Osteocyte (in vitro differentiated cells): ENCODE results near the gene CACNA1D. TPM values are rescaled to one million over a fixed set of nuclear protein-coding genes. Genes with fewer than 3 reads are reported as not detected.

ENCODE experiments used
- DNase-seq: peaks from one replicate; pipeline ENCODE4 v3.0.0; 2021; ENCODE audit warnings: mixed read lengths; ENCODE audit not compliant: unreplicated experiment; ENCODE audit errors: extremely low spot score
- H3K27ac Mint-ChIP-seq: one replicate; pipeline ENCODE4 v1.8.0; 2021; ENCODE audit warnings: mild to moderate bottlenecking, mixed read lengths; ENCODE audit not compliant: unreplicated experiment
- H3K27me3 Mint-ChIP-seq: one replicate; pipeline ENCODE4 v1.8.0; 2021; ENCODE audit warnings: mixed read lengths; ENCODE audit not compliant: unreplicated experiment
- H3K36me3 Mint-ChIP-seq: one replicate; pipeline ENCODE4 v1.8.0; 2021; ENCODE audit warnings: mixed read lengths; ENCODE audit not compliant: unreplicated experiment
- H3K4me1 Mint-ChIP-seq: one replicate; pipeline ENCODE4 v1.8.0; 2021; ENCODE audit warnings: mixed read lengths; ENCODE audit not compliant: unreplicated experiment
- H3K4me3 Mint-ChIP-seq: one replicate; pipeline ENCODE4 v1.8.0; 2021; ENCODE audit warnings: mild to moderate bottlenecking, moderate library complexity, mixed read lengths; ENCODE audit not compliant: unreplicated experiment
- H3K9me3 Mint-ChIP-seq: one replicate; pipeline ENCODE4 v1.8.0; 2021; ENCODE audit warnings: mixed read lengths; ENCODE audit not compliant: unreplicated experiment
- total RNA-seq: library from RNA; stranded (reverse); gene quantifications from 2 replicates; pipeline ENCODE4 v1.2.1, GENCODE V29; 2021
- TF ChIP-seq, protein P1 (sequence below): fragments of 200-600 bp; sonication (generic); IDR thresholded peaks from 2 replicates; pipeline ENCODE4 v1.5.0; 2021; ENCODE audit warnings: antibody characterized with exemption, mild to moderate bottlenecking, moderate library complexity

Gene CACNA1D
- total RNA-seq, 1 donor from 2014 or later, result 0.48 TPM

DNA sequence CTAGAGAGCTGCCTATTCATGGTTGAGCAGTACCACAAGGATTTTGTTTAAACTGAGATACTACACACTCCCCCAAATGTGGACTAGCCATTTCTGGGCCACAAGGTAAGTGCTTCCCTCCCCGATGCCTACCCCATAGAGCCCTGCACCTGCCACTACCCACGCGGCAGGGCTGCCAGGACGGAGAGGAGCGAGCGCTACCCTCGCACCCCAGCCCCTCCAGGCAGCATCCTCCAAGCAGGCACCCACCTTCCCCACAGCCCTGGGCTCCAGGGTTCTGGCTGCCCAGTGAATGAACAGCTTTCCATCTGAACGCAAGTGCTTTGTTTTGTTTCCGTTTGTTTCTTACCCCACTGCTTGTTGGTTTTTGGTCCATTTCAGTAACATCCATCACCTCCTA is 292.6 kb downstream of the CACNA1D start:
- Mint-ChIP-seq H3K27ac (no peak overlapping the region), H3K4me1 (no peaks in the 10 kb centered on the region), H3K4me3 (no peak overlapping the region), H3K27me3 (peaks cover 48% of the 10 kb centered on the region), H3K36me3 (no peaks in the 10 kb centered on the region), H3K9me3 (no peaks in the 10 kb centered on the region)
- TF ChIP-seq, protein P1, sequence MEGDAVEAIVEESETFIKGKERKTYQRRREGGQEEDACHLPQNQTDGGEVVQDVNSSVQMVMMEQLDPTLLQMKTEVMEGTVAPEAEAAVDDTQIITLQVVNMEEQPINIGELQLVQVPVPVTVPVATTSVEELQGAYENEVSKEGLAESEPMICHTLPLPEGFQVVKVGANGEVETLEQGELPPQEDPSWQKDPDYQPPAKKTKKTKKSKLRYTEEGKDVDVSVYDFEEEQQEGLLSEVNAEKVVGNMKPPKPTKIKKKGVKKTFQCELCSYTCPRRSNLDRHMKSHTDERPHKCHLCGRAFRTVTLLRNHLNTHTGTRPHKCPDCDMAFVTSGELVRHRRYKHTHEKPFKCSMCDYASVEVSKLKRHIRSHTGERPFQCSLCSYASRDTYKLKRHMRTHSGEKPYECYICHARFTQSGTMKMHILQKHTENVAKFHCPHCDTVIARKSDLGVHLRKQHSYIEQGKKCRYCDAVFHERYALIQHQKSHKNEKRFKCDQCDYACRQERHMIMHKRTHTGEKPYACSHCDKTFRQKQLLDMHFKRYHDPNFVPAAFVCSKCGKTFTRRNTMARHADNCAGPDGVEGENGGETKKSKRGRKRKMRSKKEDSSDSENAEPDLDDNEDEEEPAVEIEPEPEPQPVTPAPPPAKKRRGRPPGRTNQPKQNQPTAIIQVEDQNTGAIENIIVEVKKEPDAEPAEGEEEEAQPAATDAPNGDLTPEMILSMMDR, result no peak
- no peak for DNase-seq

DNA sequence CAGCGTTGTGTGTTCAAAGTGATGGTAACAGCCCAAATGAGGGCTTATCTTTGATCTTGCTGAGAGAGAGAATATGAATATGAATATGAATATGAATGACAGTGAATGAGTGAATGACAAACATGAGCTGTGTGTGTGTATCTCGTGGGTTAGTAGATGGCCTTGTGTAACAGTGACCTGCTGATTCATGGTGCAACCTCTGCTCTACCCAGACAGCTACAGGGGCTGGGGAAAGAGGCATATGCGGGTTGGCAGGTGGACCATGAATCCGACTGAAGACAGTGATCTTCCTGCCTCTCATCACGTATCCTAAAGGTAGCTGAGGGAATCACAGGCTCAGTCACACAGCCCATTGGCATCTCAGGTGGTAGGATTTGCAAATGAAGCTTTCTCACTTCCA is 293.6 kb downstream of the CACNA1D start:
- no peak for DNase-seq
- Mint-ChIP-seq H3K4me3 (no peak overlapping the region), H3K9me3 (no peaks in the 10 kb centered on the region), H3K27me3 (peaks cover 47% of the 10 kb centered on the region), H3K4me1 (no peaks in the 10 kb centered on the region), H3K36me3 (no peaks in the 10 kb centered on the region), H3K27ac (no peak overlapping the region)
- TF ChIP-seq, protein P1, result no peak

DNA sequence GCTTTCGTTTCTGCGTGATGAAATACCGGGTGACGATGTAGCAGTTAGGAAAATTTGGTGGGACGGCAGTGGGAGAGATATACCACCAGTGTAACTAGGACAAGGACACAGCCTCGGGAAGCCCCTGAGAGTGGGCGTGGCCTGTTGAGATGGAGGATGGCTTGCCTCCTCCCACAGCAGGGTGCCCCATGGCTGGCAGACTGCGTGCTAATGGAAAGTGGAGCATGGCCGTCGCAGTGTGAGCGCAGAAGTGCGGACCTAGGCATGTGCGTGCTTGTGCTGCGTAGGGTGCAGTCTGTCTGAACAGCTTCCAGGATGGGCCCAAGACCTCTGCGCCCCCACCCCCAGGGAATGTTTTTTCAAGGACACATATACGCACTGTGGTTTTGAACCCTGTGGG is 295.0 kb downstream of the CACNA1D start:
- Mint-ChIP-seq H3K4me1 (no peaks in the 10 kb centered on the region), H3K27ac (no peak overlapping the region), H3K27me3 (peaks cover 41% of the 10 kb centered on the region), H3K4me3 (no peak overlapping the region), H3K9me3 (no peaks in the 10 kb centered on the region), H3K36me3 (no peaks in the 10 kb centered on the region)
- no peak for DNase-seq
- TF ChIP-seq, protein P1, result no peak

DNA sequence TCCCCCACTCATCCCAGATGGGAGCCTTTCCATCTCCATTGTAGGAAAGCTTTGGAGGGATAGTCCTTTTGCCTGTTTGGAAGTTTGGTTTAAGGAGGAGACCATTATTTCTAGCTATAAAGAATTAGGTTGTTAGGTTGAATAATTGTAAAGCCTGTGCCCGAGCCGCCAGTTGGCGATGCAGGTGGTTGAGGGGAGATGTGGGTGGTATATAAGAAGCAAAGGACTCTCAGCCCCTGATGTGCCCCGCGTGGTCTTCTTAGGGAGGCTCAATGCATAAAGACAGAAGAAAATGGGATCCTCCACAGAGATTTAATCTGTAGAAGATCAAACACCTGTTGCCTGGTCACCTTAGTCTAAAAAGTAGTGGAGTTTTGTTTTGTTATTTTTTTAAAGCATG is 296.1 kb downstream of the CACNA1D start:
- Mint-ChIP-seq H3K4me1 (no peaks in the 10 kb centered on the region), H3K27me3 (peaks cover 48% of the 10 kb centered on the region), H3K36me3 (no peaks in the 10 kb centered on the region), H3K9me3 (no peaks in the 10 kb centered on the region), H3K4me3 (no peak overlapping the region), H3K27ac (no peak overlapping the region)
- TF ChIP-seq, protein P1, result no peak
- DNase-seq, result no peak

DNA sequence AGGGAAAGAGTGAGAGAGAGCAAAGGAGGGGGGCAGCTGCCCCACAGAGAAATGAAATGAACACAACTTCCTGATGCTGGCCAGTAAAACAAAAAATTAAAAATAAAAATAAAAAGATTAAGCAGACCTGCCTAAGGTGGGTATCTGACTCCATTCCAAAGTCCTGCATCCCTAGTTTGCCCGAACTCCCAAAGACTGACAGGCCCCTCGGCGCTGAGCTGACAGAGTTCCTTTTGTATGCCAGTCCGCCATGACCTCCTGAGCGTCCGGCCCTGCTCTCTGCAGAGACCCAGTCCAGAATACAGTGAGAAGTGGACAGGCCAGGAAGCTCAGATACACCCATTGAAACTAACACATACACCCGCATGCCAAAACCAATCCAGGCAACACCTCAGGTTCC is 296.9 kb downstream of the CACNA1D start:
- no peaks in the 10 kb centered on the region for H3K4me1 Mint-ChIP-seq
- no peaks in the 10 kb centered on the region for H3K9me3 Mint-ChIP-seq
- DNase-seq, result no peak
- TF ChIP-seq, protein P1, result no peak
- H3K4me3 Mint-ChIP-seq, result no peak overlapping the region
- H3K27ac Mint-ChIP-seq, result no peak overlapping the region
- peaks cover 57% of the 10 kb centered on the region for H3K27me3 Mint-ChIP-seq
- no peaks in the 10 kb centered on the region for H3K36me3 Mint-ChIP-seq
